CD4-positive, alpha-beta T cell treated with Interleukin-17A for 4 hours (primary cell): Measurements from ENCODE around the gene RAB6A.
"Not testable (repeated sequence)": the region's sequence is repeated elsewhere in the genome, so short reads cannot be mapped to it uniquely, and the experiment has no call there.

Experiments used
- DNase-seq: peaks from one replicate; pipeline ENCODE4 v3.0.0-alpha.2; 2020; ENCODE audit warnings: mixed read lengths

RAB6A gene

DNA sequence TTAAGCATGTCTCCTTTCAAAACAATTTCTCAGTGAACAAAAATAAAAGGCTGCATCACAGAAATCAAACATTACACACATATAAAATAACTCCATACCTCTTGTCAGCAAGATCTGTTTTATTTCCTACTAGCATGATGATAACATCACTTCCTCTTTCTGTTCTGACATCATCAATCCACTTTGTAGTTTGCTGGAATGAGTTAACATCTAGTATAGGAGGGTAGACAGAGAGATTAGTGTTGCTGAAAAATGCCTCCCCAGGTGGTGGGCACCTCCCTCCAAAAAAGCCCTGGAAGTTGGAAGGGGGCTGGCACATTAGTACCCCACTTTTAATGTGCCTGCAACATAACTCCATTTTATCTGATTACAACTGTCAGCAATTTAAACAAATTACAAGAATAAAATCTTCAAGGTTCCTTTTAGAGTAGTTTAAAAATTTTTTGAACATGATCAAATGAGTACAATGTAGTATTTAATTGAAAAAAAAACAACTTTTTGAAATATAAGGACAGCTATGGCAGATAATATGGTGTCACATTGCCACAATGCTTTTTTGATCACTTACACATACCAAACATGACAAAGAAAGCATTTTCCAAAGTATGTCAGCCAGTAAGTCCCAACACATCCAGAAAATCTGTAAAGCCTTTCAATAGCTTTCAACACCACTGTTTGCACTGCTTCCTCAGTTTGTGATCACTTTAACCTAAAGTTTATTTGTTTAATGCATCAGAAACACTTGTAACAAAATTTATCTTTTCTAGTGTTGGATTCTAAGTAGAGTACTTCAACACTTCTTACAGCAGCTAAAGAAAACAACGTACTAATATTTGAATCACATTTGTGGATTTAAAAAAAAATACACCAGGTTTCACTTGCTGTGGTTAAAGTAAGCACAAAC, 44.5 kb downstream of the RAB6A start:
- no peak for DNase-seq

DNA sequence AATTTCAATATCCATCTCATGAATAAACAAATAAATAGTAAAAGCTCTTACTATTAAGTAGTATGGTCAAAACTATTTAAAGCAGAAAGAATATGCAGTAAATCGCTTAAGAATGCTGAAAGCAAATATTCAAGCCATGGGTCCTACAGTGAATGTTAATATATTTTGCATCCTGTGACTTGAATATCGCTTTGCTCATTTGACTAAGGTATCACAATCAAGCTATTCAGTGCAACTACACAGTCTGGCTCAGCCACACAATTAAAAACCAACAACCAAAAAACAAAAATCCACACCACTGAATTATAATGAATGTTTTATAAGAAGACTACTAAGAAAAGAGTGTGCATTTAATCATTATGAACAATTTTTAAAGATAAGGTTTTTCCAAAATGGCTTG, 45.3 kb downstream of the RAB6A start:
- DNase-seq: no peak

DNA sequence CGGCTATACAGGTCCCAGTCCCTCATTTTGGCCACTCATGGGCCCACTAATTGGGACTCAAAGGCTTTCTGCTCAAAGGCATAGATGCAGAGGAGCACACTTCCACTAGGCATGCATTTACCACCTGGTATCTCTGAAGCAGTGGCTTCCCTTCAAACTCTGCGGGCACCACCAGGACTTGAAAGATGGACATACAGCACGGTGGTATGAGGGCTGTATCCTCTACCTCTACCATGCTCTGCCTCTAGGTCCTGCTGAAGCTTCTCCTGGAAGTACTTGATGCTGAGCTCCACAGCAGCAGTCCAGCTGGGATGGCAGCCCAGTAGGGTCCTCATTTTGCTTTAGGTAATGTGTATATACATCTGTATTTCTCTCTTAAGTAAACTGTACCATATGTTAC, 49.9 kb downstream of the RAB6A start:
- DNase-seq: no peak

DNA sequence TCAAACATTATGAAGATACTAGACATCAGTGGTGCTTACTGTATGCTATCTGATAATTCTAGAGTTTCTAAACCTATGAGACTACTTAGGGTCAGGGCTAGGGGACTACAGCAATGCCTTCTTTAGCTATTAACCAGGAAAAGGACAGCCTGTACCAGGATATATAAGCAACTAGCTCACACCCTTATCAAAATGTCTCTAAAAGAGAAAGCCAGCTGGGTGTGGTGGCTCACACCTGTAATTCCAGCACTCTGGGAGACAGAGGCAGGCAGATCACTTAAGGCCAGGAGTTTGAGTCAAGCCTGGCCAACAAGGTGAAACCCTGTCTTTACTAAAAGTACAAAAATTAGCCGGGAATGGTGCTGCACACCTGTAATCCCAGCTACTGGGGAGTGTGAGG, 55.8 kb downstream of the RAB6A start:
- DNase-seq: no peak

DNA sequence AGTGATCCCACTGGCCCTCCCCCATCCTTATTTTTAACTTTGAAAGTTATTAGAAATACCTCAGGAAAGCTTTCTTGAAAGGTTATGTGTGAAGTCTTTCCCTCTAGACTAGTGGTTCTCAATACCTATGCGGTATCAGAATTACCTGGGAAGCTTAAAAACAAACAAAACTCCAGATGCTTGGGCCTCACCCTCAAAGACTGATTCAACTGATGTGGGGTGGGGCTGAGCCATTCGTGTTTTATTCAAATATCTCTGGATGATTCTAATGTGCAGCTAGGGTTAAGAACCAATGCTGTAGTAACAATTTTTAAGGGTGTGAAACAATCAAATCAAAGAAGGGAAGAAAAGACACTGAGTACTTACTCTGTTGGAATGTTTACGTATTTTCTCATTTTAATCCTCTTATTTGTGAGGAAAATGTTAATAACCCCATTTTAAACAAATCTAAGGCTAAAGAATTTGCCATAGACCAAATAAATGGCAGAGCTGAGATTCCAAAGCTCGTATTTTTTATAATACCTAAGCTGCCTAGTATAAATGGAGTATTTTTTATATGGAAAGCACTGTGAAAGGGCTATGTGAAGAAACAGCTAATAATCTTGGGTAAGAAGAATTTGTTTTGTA, 66.9 kb downstream of the RAB6A start:
- no peak for DNase-seq

DNA sequence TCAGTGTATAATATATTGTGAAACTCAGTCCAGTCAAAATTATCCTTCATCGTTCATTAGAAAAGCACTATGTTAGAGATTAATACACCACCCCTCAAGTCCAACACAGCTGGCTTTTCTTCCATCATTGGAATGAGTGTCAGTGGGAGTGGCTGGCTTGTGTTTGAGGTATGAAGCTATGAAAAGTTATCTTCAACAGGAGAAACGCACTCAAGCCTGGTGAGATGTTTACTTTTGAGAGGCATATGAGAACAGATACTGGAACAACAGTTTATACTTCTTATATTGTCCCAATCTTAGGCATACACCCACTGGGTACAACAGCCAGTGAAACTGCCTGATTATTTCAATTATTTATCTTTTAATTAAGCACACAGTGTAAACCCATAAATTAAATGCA, 80.2 kb downstream of the RAB6A start:
- no peak for DNase-seq

DNA sequence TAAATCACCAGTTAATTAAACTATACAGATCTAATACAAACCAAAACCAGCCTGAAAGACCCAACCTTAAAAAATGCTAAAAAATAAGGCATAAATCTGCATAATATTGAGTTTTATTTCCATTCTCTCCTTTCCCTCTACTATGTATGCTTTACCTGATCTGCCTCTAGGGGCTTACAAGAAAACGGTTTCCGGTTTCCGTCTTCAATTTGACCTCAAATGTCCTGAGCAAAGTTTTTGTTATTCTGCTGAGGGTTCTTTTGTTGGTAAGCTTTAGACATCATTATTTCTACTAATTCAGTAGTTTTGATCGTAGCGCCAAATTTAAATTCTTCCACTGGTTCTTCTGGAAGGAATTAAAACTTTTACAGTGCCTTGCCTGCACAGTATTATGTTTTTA, 84.3 kb downstream of the RAB6A start:
- not testable (repeated sequence) for DNase-seq

DNA sequence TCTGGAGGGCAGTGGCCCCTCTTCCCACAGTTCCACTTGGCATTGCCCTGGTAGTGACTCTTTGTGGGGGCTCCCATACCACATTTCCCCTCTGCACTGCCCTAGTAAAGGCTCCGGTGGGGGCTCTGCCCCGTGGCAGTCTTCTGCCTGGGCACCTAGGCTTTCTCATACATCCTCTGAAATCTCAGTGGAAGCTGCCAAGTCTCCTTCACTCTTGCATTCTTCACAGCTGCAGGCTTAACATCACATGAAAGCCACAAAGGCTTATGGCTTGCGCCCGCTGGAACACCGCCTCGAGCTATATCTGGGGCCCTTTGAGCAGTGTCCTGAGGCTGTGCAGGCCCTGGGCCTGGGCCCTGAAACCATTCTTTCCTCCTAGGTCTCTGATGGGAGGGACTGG, 89.2 kb downstream of the RAB6A start:
- DNase-seq: no peak

DNA sequence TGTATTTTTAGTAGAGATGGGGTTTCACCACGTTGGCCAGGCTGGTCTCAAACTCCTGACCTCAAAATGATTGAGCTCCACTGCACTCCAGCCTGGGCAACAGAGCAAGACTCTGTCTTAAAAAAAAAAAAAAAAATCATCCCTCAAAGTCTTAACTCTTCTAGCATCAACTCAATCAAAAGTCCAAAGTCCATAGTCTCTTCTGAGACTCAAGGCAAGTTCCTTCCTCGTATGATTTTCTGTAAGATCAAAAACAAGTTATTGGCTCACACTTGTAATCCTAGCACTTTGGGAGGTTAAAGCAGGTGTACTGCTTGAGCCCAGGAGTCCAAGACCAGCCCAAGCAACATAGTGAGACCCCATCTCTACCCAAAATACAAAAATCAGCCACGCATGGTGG, 90.1 kb downstream of the RAB6A start:
- no peak for DNase-seq

DNA sequence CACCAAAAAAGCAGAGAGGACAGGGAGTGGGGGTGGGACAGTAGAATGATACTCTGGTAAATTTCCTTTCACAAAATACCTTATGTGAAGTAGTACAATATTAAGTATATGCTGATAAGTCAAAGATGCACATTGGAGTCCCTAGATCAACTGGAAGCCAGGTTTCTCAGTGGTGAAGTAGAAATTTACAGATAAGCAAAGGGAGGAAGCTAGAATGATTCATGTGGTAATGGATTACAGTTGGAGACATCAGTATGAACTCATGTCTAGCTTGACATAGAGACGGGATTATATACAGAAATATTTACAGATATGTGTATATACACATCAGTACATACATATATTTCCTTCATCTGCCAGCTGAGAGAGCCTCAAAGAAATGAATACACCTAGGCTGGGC, 93.0 kb downstream of the RAB6A start:
- no peak for DNase-seq

DNA sequence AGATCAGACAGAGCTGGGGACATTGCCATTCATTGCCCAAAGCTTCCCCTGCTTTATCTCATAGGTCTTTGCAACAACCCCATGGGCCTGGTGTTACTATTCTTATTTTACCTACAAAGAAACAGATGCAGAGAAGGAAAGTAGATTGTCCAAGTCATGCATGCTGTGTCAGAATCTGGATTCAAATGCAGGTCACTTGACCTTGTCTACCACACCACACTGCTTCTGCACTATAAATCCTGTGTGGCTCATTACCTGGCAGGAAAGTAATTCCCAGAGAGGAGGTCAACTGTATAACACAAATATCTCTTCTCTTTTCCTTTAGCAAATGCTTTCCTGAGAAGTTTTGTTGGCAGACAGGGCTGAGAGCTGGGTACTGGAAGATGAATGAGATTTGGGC, 96.0 kb downstream of the RAB6A start:
- no peak for DNase-seq

DNA sequence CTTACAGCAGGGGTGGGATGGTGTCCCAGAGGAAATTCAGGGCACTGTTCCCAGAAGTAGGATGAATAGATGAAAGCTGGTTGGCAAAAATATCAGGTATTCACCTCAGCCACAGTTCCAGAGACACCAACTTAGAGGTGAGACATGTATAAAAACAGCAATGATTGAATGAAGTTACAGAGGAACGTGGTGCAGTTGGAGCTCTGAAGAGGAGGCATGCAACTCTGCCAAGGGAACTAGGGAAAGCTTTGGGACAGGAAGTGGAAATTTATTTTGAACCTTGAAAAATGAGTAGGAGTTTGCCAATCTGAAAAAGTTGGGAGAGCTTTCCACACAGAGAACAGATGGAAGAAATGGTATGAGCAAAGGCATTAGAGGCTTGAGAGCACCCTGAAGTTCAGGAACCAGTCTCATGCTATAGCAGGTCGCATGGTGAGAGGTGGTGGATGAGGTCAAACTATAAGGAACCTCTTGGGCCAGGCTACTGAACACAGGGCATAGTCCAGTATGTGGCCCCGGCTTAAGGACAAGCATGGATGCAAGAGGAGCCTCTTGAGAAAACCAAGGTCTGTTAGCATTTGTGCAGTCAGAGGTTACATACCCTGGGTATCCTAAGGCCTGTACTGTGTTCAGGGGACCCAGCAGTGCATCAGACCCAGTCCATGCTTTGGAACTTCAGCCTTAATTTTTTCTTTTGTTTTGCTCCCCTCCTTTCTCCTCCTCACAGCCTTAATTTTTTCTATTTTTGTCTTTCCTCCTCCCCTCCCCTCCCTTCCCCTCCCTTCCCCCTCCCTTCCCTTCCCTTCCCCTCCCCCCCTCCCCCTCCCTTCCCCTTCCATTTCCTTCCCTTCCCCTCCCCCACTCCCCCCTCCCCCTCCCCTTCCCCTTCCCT, 97.0 kb downstream of the RAB6A start:
- DNase-seq: no peak

DNA sequence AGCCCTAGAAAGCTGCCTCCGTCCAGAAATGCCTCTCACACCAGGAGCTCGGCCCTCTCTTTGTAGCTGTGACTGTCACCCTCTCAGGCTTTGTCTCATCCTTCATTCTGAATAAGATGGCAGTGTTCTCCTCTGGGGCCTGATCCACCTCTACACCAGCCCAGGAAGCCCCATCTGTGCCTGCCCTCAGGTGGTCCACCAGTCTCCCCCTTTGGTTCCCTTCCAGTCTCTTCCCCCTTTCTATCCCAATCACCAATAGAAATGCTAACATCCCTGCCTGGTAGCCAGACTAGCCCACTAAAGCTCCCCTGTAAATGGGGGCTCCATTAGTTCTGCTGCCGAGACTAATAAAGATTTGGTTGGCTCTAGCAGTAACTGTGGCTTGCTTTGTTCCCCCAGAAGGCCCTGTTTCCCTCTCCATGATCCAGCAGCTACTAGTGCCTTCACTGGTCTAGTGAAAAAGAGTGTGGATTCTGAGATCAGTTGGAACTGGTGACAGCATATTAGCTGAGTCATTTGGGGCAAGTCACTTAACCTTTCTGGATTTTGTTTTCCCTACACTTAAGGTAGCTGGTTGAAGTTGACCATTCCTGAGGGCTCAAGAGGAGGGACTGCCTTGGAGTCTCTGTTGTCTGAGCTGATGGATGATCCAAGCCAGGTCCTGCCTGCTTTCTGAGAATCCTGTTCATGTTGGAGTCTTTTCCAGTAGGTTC, 98.3 kb downstream of the RAB6A start:
- DNase-seq: no peak

DNA sequence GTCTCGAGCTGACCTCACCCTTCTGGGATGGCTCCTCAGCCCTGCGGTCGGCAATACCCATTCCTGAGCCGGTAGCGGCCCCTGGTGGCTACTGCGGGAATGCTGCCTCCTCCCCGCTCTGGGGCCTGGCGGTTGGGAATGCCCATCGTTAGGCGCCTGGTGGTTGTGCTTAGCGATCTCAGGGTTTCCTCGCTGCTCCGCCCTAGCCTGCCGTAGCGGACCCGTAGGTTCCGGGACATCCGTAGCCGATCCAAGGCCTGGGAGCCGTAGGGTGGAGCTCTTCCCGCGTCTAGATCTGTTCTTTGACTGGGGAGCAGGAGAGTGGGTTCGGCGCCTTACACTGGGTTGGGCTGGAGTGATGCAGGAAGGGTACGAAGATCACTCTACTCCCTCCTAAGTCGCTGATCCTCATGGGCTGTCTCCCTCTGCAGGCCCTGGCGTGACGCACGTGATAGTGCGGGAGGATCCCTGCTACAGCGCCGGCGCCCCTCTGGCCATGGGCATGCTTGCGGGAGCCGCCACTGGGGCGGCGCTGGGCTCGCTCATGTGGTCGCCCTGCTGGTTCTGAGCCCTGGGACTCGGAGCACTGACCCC, 99.7 kb downstream of the RAB6A start:
- peak; percentile 92 for DNase-seq

DNA sequence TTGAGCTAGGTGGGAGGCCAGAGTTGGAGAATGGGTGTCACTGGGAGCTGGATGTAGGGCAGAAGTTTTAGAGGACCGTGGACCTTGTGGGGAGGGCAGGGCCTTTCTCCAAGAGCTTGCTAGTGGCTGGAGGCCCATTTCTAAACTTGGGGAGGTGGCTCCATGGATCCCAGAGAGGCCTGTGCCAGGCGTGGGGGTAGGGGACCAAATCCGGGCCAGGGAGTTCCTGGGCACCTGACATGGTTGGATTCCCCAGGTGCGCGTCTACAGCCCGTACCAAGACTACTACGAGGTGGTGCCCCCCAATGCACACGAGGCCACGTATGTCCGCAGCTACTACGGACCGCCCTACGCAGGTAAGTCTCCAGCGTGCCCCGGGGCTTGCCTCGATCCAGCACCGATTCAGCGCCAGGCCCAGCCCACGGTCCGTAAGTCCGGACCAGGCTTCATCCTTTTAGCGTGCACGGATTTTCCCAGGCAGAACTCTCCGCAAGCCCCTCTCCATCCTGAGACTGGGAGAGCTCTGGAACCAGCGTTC, 100.3 kb downstream of the RAB6A start:
- no peak for DNase-seq

DNA sequence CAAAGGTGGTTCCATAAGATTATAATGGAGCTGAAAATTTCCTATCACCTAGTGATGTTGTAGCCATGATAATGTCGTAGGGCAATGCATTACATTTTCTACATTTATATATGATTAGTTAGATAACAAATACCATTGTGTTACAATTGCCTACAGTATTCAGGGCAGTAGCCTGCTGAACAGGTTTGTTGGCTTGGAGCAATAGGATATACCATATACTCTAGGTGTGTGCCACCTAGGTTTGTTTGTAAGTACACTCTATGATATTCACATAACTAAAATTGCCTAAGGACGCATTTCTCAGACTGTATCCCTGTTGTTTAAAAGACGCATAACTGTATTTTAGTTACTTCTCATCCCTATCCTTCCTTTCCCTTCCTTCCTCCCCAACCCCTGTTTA, 100.9 kb downstream of the RAB6A start:
- DNase-seq: no peak

DNA sequence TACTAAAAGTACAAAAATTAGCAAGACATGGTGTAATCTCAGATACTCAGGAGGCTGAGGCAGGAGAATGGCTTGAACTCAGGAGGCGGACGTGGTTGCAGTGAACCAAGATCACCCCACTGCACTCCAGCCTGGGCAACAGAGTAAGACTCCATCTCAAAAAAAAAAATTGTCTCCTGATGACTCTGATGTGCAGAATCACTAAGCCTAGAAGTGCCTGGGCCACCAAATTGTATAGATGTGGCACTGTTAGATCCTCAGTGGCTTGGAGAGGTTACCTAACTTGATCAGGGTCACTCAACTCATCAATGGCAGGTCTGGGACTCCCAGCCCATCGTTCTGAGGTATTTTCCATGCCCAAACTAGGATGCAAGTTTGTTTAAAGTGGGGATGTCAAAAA, 103.9 kb downstream of the RAB6A start:
- DNase-seq: no peak

DNA sequence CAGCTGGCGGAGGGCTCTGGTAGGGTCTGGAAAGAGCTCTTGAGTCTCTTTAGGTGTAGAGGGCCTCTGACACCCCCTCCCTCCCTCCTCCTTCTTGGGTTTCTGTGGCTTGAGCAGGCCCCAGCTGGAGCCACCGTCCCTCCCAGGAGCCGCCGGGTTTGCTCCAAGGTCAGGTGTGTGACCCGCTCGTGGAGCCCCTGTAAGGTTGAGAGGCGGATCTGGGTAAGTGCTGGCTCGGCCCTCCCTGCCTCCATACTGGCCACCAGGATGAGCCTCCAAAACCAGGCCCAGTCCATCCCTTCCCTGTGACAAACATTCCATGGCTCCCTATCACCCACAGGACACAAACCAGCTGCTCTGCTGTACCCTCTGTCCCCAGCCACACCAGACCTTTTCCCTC, 105.2 kb downstream of the RAB6A start:
- no peak for DNase-seq

DNA sequence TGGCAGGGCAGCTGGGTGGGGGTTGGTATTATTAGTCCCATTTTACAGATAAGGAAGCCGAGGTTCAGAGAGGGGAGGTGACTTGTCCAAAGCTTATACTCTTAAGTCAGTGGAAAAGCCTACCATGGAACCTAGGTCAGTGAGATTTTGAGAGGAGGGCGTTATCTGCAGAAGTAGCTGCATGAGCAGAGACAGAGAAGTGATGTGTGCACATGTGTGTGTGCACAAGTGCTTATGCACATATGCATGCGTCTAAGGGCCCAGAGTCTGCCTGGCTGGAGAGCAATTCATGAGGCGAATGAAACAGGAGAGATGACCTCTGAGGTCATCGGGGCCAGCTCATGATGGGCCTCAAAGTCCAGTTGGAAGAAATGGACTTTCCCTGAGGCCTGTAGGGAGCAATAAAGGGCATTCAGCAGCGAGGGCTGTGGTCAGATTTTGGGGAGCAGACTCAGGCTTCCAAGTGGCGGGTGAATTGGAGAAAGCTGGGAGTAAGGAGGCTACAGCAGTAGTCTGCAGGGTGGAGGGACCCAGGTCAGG, 106.3 kb downstream of the RAB6A start:
- DNase-seq: no peak

DNA sequence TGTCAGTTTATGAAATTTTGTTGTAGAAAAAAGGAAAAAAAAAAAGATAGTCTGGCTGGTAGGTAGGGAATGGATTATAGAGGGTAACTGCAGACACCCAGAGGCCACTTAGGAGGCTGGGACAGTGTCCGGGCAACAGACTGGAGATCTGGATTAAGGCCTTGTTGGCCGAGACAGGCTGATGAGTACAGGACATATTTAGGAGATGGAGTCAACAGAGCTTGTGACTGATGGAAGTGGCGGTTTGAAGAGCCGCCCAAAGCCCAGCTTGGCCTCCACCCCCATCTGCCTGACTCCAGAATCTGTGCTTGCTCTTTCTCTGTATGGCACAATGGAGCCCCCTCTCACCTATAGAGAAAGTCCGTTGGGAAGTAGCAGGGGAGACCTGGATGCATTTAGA, 106.9 kb downstream of the RAB6A start:
- no peak for DNase-seq

DNA sequence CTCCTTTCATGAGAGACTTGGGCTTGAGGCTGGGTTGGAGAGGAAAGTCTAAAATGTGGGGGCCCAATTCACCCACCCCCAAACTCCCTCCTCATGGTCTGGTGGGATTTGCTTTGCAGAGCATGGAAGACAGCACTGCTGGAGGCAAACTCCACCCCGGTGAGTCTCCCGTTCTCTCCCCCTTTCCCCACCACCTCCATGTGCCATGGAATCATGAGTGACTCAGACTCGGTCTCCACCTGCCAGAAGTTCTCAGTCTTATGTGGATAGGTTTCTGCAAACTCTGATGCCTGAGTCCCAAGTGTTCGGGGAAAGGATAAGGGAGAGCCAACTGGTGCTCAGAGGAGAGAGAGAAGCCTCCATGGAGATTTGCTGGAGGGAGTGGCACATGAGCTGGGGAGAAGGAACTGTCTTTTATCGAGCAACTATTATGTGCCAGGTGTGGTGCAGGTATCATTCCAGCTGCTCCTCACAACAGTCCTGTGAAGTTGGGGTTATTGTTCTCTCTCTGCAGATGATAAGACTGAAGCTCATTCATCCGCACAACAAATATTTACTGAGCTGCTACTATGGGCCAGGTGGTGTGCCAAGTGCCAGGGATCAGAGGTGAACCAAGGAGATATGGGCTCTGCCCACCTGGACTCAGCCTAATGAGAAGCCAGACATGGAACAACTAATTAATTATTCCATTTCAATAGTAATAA, 107.9 kb downstream of the RAB6A start:
- DNase-seq: no peak
